A549 (cell line): ENCODE data around the gene PARP8.

Experiments used
- EP300 ChIP-seq, 2 experiments: fragments of >200 bp; sonication (Bioruptor Twin); formaldehyde crosslinking; IDR thresholded peaks; 2 replicates in 1 of 2; 3 replicates in 1 of 2; pipeline ENCODE4 v1.6.1; 2016 to 2017
- RARB ChIP-seq: fragments of 250-450 bp; sonication (Bioruptor Pico); IDR thresholded peaks from 2 replicates; pipeline ENCODE4 v1.8.0; 2021; ENCODE audit warnings: mild to moderate bottlenecking, moderate library complexity
- TF ChIP-seq, protein P1 (sequence below): fragments of >200 bp; sonication (Bioruptor Twin); formaldehyde crosslinking; IDR thresholded peaks from 3 replicates; pipeline ENCODE4 v1.5.1; 2016

DNA sequence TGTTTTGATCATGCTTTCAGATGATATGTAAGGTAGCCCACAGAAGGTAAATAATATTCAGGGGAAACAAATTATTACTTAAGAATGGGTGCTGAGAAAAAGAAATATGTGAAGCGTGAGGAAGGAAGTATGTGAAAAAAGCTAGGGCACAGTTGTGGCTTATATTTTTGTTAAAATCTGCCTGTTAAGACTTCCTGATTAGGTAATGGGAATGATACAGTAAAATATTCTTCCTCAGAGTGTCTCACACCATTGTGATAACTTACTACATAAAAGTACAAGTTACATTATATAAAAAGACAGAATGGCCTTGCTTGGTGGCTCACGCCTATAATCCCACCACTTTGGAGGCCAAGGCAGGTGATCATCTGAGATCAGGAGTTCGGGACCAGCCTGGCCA, 18.7 kb upstream of the PARP8 start:
- TF ChIP-seq, protein P1, sequence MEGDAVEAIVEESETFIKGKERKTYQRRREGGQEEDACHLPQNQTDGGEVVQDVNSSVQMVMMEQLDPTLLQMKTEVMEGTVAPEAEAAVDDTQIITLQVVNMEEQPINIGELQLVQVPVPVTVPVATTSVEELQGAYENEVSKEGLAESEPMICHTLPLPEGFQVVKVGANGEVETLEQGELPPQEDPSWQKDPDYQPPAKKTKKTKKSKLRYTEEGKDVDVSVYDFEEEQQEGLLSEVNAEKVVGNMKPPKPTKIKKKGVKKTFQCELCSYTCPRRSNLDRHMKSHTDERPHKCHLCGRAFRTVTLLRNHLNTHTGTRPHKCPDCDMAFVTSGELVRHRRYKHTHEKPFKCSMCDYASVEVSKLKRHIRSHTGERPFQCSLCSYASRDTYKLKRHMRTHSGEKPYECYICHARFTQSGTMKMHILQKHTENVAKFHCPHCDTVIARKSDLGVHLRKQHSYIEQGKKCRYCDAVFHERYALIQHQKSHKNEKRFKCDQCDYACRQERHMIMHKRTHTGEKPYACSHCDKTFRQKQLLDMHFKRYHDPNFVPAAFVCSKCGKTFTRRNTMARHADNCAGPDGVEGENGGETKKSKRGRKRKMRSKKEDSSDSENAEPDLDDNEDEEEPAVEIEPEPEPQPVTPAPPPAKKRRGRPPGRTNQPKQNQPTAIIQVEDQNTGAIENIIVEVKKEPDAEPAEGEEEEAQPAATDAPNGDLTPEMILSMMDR: no peak
- TF ChIP-seq EP300 (IDR thresholded peaks at IDR 0.05) (no peak), RARB (CRISPR knock-in tag) (no peak)
